ENCODE data around the gene TNNI3.
"Not testable (repeated sequence)": the region's sequence is repeated elsewhere in the genome, so short reads cannot be mapped to it uniquely, and the experiment has no call there.

TNNI3 gene

DNA sequence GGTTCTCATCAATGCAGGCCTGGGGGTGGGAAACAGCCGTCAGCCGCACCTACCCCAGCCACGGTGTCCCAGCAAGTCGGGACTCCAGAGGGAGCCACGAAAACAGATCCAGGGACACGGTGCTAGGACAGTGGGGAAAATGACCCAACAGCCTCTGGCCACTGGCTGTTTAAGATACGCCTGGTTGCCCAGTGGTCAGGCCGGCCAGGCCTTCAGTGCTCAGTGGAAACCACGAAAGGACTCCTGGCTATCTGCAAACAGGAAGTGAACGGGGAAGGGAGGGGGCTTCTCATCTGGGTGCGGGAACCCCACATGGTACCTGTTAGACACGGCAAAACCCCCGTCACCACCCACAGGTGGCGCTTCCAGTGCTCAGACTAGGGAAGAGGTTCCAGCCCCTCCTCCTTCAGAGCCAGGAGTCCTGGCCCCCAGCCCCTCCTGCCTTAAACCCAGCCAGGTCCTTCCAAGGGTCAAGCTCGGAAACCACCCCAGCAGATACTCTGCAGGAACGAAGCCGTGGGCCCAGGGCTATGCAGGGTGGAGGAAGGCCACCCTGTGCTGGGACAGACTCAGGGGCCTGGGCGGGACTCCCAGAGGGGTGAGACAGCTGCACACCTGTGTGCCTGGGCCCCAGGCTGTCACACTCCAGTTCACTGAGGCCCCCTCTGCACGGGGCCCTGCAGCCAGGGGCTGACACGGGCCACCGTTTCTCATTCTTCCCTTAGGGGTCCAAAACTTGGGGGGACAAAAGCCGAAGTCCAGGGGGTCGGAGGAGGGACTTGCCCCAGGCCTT is 44.6 kb downstream of the TNNI3 start:
- DNase-seq (ENCODE audit: low read depth) = no peak

DNA sequence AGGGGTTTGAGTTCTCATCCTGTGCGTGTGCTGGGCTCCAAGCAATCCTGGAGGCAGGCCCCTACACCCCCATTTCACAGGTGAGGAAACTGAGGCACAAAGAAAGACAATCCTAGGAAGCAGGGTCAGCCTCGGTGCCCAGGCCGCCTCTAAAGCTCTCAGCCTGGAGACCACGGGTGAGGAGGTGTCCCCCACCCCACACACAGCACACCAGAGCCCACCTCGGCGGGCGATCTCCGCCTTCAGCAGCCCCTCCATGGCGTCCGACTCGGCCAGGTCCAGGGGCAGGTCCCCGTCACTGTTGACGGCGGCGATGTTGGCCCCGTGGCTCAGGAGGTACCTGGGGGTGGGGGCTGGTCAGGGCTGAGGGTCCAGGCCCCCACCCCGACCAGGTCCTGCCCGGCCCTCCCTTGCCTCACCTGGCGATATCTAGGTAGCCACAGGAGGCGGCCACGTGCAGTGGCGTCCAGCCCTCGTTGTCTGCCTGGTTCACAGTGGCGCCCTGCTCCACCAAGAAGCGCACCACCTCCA is 45.2 kb downstream of the TNNI3 start:
- no peak for DNase-seq (ENCODE audit: low read depth)

DNA sequence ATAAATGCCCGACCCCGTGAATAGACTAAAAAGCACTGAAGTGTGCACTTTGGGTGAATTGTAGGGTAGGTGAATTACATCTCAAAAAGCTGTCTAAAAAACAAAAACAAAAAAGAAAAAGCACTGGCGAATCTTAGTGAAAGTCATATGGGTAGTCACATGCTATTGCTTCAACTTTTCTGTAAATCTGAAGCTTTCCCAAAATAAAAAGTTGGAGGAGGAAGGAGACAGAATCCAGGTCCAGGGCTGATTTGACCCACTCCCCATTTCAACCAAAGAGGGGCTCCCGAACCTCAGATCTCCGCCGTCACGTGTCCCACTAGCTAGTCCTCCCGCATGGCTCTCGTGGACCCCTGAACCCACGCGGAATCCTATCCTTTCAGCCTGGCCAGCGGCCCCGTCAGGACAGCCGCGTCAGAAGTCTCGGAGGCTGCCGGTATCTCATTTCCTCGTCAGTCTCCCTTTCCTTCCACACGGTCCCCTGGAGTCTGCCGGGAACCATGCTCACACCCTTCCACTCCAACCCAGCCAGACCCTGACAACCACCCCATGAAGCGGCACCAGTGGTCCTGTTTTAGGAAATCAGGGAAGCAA is 46.2 kb downstream of the TNNI3 start:
- DNase-seq (ENCODE audit: low read depth) = no peak

DNA sequence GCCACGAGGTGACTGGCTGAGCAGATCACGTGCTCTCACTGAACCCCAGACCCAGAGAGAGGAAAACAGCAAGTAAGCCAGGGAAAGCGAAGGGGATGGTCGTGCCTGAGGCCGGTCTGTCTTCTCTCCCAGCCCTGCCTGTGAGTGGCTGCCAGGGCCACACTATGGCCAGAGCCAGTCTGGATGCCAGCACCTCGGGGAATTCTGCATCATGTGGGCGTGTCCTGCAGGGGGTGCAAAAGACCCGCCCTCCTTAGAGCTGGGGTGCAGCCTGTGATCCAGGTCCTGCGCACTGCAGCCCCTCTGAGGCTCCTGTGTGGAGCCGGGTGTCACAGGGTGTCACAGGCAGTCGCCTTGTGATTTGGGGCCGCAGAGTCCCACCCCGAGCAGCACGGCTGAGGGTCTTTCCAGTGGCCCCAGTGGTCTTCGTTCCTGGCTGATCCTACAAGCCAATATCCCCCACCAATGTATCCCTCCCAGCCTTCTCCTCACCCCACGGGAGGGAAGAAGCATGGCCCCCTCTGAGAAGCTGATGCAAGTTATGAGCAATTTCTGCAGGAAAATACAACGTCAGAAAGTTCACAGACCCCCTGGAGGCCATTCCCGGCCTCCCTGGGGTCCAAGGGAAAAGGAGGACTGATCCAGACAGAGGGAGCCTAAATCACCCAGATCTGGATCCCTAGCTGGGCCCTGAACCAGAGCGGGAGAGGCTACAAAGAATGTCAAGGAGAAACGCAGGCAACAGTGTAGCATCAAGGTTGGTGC is 47.8 kb downstream of the TNNI3 start:
- DNase-seq (ENCODE audit: low read depth) = no peak

DNA sequence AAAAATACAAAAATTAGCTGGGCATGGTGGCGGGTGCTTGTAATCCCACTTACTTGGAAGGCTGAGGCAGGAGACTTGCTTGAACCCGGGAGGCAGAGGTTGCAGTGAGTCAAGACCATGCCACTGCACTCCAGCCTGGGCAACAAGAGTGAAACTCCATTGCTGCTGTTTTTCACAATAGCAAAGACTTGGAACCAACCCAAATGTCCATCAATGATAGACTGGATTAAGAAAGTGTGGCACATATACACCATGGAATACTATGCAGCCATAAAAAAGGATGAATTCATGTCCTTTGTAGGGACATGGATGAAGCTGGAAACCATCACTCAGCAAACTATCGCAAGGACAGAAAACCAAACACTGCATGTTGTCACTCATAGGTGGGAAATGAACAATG is 50.3 kb downstream of the TNNI3 start:
- not testable (repeated sequence) for DNase-seq (ENCODE audit: low read depth)

DNA sequence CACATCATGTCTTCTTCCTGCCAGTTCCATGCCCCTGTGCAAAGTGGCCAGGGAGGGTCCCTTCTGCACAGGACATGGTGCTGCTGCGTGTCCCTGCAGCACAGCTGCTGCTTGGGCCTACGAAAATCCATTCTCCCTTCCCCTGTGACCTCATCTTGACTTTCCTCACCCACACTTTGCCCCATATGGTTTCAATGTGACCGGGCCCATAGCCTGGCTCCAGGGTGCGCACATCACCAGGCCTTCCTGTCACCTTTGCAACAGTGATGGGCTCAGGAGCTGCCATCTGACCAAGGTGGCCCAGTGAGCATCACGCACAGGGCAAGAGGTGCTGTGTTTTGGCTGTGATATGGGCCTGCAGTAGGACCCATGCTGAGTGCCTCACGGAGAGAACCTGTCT is 50.9 kb downstream of the TNNI3 start:
- no peak for DNase-seq (ENCODE audit: low read depth)

DNA sequence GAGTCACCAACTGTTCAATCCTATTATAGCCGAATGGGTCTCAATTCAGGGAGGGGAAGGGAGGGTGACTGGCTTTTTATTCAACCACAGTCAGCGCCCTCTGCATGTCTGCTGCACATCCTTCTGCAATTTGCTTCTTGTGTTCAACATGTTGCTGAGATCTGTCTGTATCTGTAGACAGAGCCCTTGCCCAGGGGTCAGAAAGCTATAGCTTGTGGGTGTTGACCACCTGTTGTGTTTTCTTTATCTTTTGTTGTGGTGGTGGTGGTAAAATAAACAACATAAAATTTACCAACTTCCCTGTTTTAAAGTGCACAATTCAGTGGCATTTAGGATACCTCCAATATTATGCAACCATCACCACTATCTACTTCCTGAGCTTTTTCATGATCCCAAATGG is 52.3 kb downstream of the TNNI3 start:
- no peak for DNase-seq (ENCODE audit: low read depth)

DNA sequence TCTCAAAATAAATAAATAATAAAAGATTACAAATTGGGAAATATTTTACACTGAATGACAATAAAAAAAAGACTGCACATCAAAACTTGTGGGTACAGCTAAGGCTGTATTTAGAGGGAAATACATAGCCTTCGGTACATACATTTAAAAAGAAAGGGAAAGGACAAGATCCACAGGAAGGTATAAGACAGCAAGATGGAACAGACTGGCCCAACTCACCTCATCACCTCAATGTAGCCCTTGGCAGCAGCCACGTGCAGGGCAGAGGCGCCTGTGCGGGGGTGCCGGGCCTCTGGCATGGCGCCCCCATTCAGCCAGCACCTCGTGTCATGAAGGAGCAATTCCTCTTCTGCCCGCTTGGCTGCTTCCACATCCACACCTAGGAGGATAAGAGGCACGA is 54.3 kb downstream of the TNNI3 start:
- DNase-seq (ENCODE audit: low read depth) = no peak
